Esophagus squamous epithelium (tissue), 5 donors: ENCODE results near the gene IGSF22. TPM values are rescaled to one million over a fixed set of nuclear protein-coding genes. Genes with fewer than 3 reads are reported as not detected.

Experiments used
- DNase-seq: peaks from one replicate; lab custom pipeline; 2025; lab: John Stamatoyannopoulos, UW
- H3K27ac ChIP-seq, 4 donors: fragments of 200-600 bp; sonication (generic); one replicate each; pipeline ENCODE4 v1.5.1; 2016 to 2019; ENCODE audit warnings: mild to moderate bottlenecking in 1 of 4
- H3K27me3 ChIP-seq, 4 donors: fragments of 200-600 bp; sonication (generic); 1 replicate in 3 of 4; 2 replicates in 1 of 4; pipeline versions ENCODE4 v1.5.1 to v1.6.0; 2017 to 2021; ENCODE audit warnings: antibody characterized with exemption in 1 of 4
- H3K36me3 ChIP-seq, 3 donors: fragments of 200-600 bp; sonication (generic); one replicate each; pipeline ENCODE4 v1.5.1; 2016 to 2019
- H3K4me1 ChIP-seq, 3 donors: fragments of 200-600 bp; sonication (generic); one replicate each; pipeline ENCODE4 v1.5.1; 2017 to 2019
- H3K4me3 ChIP-seq, 4 donors: fragments of 200-600 bp; sonication (generic); 1 replicate in 3 of 4; 2 replicates in 1 of 4; pipeline ENCODE4 v1.5.1; 2016 to 2019; ENCODE audit warnings: mild to moderate bottlenecking in 2 of 4, moderate library complexity in 1 of 4
- H3K9me3 ChIP-seq, 3 donors: fragments of 200-600 bp; sonication (generic); one replicate each; pipeline ENCODE4 v1.5.1; 2016 to 2019
- CTCF ChIP-seq, 6 experiments: fragments of 450-650 bp in 4 of 6; fragments of 200-600 bp in 2 of 6; sonication (generic) in 2 of 6; IDR thresholded peaks; one replicate each; pipeline ENCODE4 v1.5.1; 2016 to 2019; ENCODE audit warnings: antibody characterized with exemption in 6 of 6, mild to moderate bottlenecking in 4 of 6, moderate library complexity in 4 of 6
- POLR2A ChIP-seq, 4 donors: fragments of 450-650 bp; IDR thresholded peaks; one replicate each; pipeline ENCODE4 v1.6.1; 2017; ENCODE audit warnings: antibody characterized with exemption in 4 of 4, mild to moderate bottlenecking in 4 of 4, moderate library complexity in 3 of 4
- WGBS, 2 donors: methylation state at CpG; one replicate each; pipeline ENCODE4 v1.1.5; 2018; 5-methylcytosine and 5-hydroxymethylcytosine counted together
- intact Hi-C: fragments of 100-400 bp; cut with DNase I; formaldehyde crosslinking; loops from one replicate; pipeline ENCODE4 v1.15.0; 2022
- total RNA-seq, 4 donors: library from RNA; depleted of rRNA; stranded (reverse); fragments of >200 nt; gene quantifications; one replicate each; pipeline ENCODE4 v1.1.0, GENCODE V29; 2016
- donor health status: DM: yes; HTN: yes; CAD: no.

The IGSF22 gene
- total RNA-seq, 4 donors from 2014 or later = under 0.01 TPM; not detected in 3

- intact Hi-C loops = no loop called here
- H3K27ac ChIP-seq = no peak overlapping the region
These were observed 25.1 kb downstream of the IGSF22 start for GRCh38 chr11:18700872-18701271.

GRCh38 chr11:18700375-18700774, 25.6 kb downstream of the IGSF22 start:
- peaks cover 17 to 38% (median 19%) of the 10 kb centered on the region in 3 donors for H3K4me1 ChIP-seq
- intact Hi-C loops = no loop called here
- 0 to 20% methylated on average over 1 of the region's 1 CpG for WGBS, 2 donors
- TF ChIP-seq CTCF (IDR thresholded peaks at IDR 0.05) = no peak
- TF ChIP-seq POLR2A (IDR thresholded peaks at IDR 0.05) = no peak
- no peaks in the 10 kb centered on the region for H3K27me3 ChIP-seq
- DNase-seq = no peak
- peaks cover 0 to 20% (median 4%) of the 10 kb centered on the region in 3 donors for H3K36me3 ChIP-seq
- H3K9me3 ChIP-seq = no peaks in the 10 kb centered on the region
- H3K4me3 ChIP-seq = peak overlapping the region in 1 of 4 donors; percentile 88
- H3K27ac ChIP-seq = peak overlapping the region in 1 of 4 donors; percentile 90

More at GRCh38 chr11:18700872-18701271, 25.1 kb downstream of the IGSF22 start:
- Histone ChIP-seq H3K36me3 (peaks cover 0 to 20% (median 4%) of the 10 kb centered on the region in 3 donors), H3K9me3 (no peaks in the 10 kb centered on the region), H3K4me1 (peaks cover 22 to 42% (median 24%) of the 10 kb centered on the region in 3 donors), H3K27me3 (peaks cover 0 to 3% (median 0%) of the 10 kb centered on the region in 4 donors), H3K4me3 (no peak overlapping the region)
- 87 to 88% methylated on average over 4 to 5 of the region's 7 CpGs for WGBS, 2 donors
- TF ChIP-seq CTCF (IDR thresholded peaks at IDR 0.05) (no peak), POLR2A (IDR thresholded peaks at IDR 0.05) (no peak)
- no peak for DNase-seq

GRCh38 chr11:18699848-18700261, 26.1 kb downstream of the IGSF22 start:
- Histone ChIP-seq H3K27me3 (no peaks in the 10 kb centered on the region), H3K4me3 (peak overlapping the region in 3 of 4 donors; percentile 68 to 95 (median 88)), H3K36me3 (peaks cover 0 to 20% (median 4%) of the 10 kb centered on the region in 3 donors), H3K4me1 (peaks cover 14 to 32% (median 14%) of the 10 kb centered on the region in 3 donors), H3K27ac (peak overlapping the region in 3 of 4 donors; percentile 79 to 91 (median 90)), H3K9me3 (no peaks in the 10 kb centered on the region)
- 83% methylated on average over 2 of the region's 3 CpGs; no CpG with 5 or more reads in 1 of the 2 donors for WGBS, 2 donors
- DNase-seq = no peak
- intact Hi-C loops = no loop called here
- TF ChIP-seq POLR2A (IDR thresholded peaks at IDR 0.05) (no peak), CTCF (IDR thresholded peaks at IDR 0.05) (no peak)

- intact Hi-C loops = no loop called here
- Histone ChIP-seq H3K4me3 (peak overlapping the region; percentile 68 to 95 (median 85)), H3K27ac (peak overlapping the region; percentile 74 to 91 (median 84)), H3K4me1 (peaks cover 12 to 29% (median 13%) of the 10 kb centered on the region in 3 donors), H3K36me3 (peaks cover 0 to 20% (median 4%) of the 10 kb centered on the region in 3 donors), H3K27me3 (no peaks in the 10 kb centered on the region), H3K9me3 (no peaks in the 10 kb centered on the region)
- WGBS, 2 donors = 9 to 26% methylated on average over 7 of the region's 9 CpGs
- no peak for DNase-seq
- TF ChIP-seq POLR2A (IDR thresholded peaks at IDR 0.05) (no peak), CTCF (IDR thresholded peaks at IDR 0.05) (no peak)
These were observed 26.8 kb downstream of the IGSF22 start for GRCh38 chr11:18699269-18699596.

GRCh38 chr11:18698341-18699268, 27.4 kb downstream of the IGSF22 start, which contains the start of gene TMEM86A:
TSS of gene TMEM86A (plus strand) at chr11:18698779. CDS start at chr11:18698887, 108 bp downstream.
- WGBS, 2 donors = 0 to 2% methylated on average over 2 to 6 of the region's 98 CpGs
- peak within 1 kb of the TSS; percentile 74 to 91 (median 84) for H3K27ac ChIP-seq
- peaks cover 12 to 29% (median 13%) of the 10 kb centered on the region in 3 donors for H3K4me1 ChIP-seq
- H3K36me3 ChIP-seq = peaks cover 0 to 20% (median 4%) of the 10 kb centered on the region in 3 donors
- no peaks in the 10 kb centered on the region for H3K27me3 ChIP-seq
- peak within 1 kb of the TSS; percentile 68 to 95 (median 85) for H3K4me3 ChIP-seq
- TF ChIP-seq POLR2A (IDR thresholded peaks at IDR 0.05) (peak in 3 of 4 donors; percentile 64 to 87 (median 75)), CTCF (IDR thresholded peaks at IDR 0.05) (peak in 1 of 6 experiments; percentile 7)
- H3K9me3 ChIP-seq = no peaks in the 10 kb centered on the region
- peak; percentile 59 for DNase-seq
- intact Hi-C loops = no loop called here
